ENCODE measurements around the gene CCDC30.

CCDC30 gene

GRCh38 chr1:42462828-42463763 is at the start of gene CCDC30:
Gene CCDC30, plus strand, starts transcription at chr1:42463286. Its CDS starts 17,266 bp downstream, at chr1:42480552.
- peak; percentile 94 for DNase-seq

GRCh38 chr1:42414551-42415496 is 48.3 kb upstream of the CCDC30 start:
- no peak for DNase-seq

- no peak for DNase-seq
Measured at GRCh38 chr1:42417166-42417565, 45.9 kb upstream of the CCDC30 start.

- DNase-seq = no peak
Measured at GRCh38 chr1:42418516-42418915, 44.6 kb upstream of the CCDC30 start.

GRCh38 chr1:42419126-42419821 is 43.8 kb upstream of the CCDC30 start:
- DNase-seq = no peak

- no peak for DNase-seq
Measured at GRCh38 chr1:42420121-42420520, 43.0 kb upstream of the CCDC30 start.

GRCh38 chr1:42420911-42421585 is 42.0 kb upstream of the CCDC30 start:
- peak; percentile 66 for DNase-seq

- DNase-seq = peak; percentile 62
Measured at GRCh38 chr1:42422737-42423136, 40.3 kb upstream of the CCDC30 start.

GRCh38 chr1:42423681-42424080 is 39.4 kb upstream of the CCDC30 start:
- peak; percentile 61 for DNase-seq

GRCh38 chr1:42424201-42424600 is 38.9 kb upstream of the CCDC30 start:
- no peak for DNase-seq

- no peak for DNase-seq
Measured at GRCh38 chr1:42427240-42427639, 35.8 kb upstream of the CCDC30 start.

- DNase-seq = peak; percentile 28
Measured at GRCh38 chr1:42429603-42430002, 33.5 kb upstream of the CCDC30 start.

- no peak for DNase-seq
Measured at GRCh38 chr1:42430286-42431135, 32.6 kb upstream of the CCDC30 start.

- no peak for DNase-seq
Measured at GRCh38 chr1:42431514-42431913, 31.6 kb upstream of the CCDC30 start.

- no peak for DNase-seq
Measured at GRCh38 chr1:42432714-42433113, 30.4 kb upstream of the CCDC30 start.

- no peak for DNase-seq
Measured at GRCh38 chr1:42433369-42433768, 29.7 kb upstream of the CCDC30 start.

- DNase-seq = no peak
Measured at GRCh38 chr1:42434340-42434739, 28.7 kb upstream of the CCDC30 start.

GRCh38 chr1:42439940-42440339 is 23.1 kb upstream of the CCDC30 start:
- no peak for DNase-seq

- DNase-seq = no peak
Measured at GRCh38 chr1:42442662-42443061, 20.4 kb upstream of the CCDC30 start.

GRCh38 chr1:42449256-42449655 is 13.8 kb upstream of the CCDC30 start:
- DNase-seq = no peak

- DNase-seq = no peak
Measured at GRCh38 chr1:42450061-42450460, 13.0 kb upstream of the CCDC30 start.

Measured in retina (tissue), 1 donor.